Measurements from ENCODE around the gene CERS2.

Gene CERS2

DNA sequence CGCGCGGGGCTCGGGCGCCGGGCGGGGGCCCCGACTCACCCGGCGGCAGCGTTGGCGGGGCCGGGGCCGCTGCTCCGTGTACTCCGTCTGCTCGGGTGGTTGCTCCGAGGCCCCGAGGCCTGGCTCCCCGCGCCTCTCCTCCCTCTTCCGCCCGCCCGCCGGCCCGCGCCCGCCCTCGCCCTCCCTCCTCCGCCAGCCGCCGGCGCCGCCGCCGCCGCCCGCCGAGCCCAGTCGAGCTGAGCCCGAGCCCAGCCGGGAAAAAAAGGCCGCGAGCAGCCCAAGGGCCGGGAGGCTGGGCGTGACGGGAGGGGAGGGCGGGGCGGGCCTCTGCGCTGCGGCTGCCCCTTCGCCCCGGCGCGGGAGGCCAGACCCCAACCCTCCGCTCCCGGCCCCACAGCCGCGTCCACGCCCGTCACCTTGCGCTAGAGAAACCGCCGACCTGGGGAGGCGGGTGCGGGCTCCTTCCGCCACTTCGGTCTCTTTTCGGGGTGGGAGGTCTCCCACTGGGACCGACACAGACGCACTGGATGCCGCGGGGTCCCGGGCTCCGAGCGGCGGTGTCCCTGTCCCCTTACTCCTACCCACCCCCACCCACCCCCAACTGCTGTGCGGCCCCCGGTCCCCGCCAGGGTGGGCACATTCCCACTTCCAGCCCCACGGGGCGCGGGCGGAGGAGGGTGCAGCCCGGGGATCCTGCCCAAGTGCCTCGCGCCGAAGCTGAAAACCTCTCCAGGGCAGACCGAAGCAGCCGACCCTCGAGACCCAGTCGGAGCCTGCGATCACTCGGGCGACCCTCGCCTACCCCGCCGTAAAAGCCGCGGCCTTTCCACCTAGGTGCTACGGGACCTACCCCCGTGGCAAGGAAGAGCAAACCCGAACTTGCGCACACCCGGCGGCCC lies at the start of gene CERS2:
Gene CERS2 (minus strand): TSS at position 256 of the 899 bp plus-strand sequence. CDS start 5,745 bp downstream, outside the sequence.
- DNase-seq = peak; percentile 77

GRCh38 chr1:151013518-151013917 lies 38.9 kb upstream of the CERS2 start:
- no peak for DNase-seq

- no peak for DNase-seq
These were observed 38.2 kb upstream of the CERS2 start for GRCh38 chr1:151012684-151013471.

DNA sequence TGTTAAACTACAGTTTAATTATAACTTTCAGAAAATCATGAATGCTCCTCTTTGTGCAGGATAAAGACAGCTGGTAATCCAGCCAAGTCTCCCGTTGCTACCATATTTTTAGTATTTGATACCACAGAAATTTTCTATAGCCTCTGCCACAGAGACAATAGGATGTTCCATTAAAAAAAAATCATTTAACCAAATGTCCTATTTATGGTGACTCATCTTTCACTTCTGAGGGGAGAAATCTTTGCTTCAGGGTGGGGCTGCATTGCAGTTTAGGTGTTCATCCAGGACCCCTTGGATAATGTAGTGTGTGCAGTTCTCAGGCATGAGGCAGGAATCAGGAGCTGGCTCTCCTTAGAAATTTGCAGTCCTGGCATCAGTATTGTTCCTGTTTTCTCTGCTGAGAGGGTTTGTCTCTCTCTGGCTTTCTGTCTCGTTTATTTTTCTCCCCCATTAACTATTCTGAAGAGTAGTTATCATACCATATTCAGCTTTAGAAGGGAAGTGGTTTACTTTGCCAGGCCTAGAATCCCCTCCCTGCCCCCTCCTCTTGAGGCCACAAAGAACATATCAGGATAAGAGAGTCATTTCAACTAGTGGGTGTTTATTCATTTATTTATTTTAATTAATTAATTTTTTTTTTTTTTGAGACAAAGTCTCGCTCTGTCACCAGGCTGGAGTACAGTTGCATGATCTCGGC lies 36.7 kb upstream of the CERS2 start:
- DNase-seq = no peak

DNA sequence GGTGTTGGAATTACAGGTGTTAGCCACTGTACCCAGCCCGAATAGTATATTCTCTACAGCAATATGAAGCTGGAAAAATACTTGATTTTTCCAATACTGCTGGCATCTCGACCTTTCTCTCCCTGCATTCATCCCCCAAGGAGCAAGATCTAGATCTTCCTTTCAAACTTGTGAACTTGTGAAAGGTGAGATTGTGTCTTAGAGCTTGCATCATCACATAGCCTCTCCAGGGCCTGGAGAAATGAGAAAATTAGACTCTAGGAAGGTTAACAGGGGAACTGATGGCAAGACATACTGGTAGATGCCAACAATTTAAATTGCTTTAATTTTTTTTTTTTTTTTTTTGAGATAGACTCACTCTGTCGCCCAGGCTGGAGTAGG lies 35.7 kb upstream of the CERS2 start:
- no peak for DNase-seq

- DNase-seq = no peak
These were observed 35.2 kb upstream of the CERS2 start for GRCh38 chr1:151009674-151010345.

GRCh38 chr1:151009206-151009587 lies 34.6 kb upstream of the CERS2 start:
- no peak for DNase-seq

DNA sequence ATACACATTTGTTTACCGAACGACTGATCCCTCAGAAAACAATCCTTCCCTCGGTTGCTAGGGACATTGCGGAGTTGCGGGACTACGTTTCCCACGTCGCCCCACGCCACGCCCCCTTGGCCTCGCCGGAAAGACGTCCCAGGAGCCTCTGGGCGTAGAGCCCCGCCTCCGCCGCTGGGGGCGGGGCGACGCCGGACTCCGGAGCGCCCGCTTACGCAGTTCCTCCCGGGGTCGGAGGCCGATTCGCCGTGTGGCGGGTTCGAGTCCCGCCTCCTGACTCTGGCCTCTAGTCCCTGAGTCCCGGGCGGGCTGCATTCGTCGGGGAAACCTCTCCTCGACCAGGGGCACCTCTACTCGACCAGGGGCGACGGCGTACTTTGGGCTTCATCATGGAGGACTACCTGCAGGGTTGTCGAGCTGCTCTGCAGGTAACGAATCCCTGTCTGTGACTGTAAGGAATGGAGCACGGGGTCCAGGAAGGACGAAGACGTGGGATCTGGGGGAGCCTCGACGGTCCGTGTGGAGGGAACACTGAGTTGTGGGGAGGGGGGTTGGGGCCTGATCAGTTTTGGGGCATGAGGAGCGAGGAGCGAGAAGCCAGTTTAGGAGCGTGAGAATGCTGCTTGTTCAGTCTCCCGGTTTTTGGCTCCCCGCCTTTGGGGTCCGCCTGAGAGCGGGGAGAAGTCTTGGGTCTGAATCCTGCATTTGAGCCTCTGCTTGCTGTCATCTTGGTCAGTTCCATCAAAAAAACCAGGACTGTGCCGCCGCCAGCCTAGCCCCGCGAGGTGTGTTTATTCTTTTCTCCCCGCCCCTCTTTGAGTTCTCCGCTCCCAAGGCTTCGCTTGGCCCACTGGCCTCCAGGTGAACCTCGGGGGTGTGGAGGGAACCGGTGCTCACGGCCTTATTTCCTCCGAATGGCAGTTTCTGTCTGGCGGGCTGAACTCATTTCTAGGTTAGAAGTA lies 33.9 kb upstream of the CERS2 start, which contains the start of gene PRUNE1:
Gene PRUNE1 (plus strand): TSS at position 206 of the 962 bp plus-strand sequence. CDS start 184 bp downstream, at position 390.
- DNase-seq = peak; percentile 97

DNA sequence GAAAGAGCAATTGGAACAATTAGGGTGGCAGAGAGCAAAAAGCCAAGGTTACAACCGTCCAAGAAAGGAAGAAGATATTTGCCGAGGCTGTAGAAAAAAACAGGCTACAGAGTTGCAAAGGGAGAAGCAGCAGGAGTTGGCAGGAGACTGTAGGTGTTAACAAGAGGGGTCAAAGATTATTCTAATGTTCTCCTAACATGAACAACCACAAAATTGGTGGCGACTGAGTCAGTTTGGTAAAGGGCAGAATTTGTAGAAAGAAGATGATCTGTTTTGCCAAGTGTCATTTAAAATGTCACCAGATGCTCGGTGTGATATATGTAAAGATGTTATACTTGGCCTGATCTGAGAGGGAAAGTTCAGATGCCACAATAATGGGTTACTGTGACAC lies 33.2 kb upstream of the CERS2 start:
- DNase-seq = no peak

GRCh38 chr1:151006327-151007052 lies 31.9 kb upstream of the CERS2 start, which contains the start of gene MINDY1:
Gene MINDY1 (minus strand): TSS chr1:151006902. CDS start chr1:151002617, 4,285 bp downstream.
- DNase-seq = no peak

DNA sequence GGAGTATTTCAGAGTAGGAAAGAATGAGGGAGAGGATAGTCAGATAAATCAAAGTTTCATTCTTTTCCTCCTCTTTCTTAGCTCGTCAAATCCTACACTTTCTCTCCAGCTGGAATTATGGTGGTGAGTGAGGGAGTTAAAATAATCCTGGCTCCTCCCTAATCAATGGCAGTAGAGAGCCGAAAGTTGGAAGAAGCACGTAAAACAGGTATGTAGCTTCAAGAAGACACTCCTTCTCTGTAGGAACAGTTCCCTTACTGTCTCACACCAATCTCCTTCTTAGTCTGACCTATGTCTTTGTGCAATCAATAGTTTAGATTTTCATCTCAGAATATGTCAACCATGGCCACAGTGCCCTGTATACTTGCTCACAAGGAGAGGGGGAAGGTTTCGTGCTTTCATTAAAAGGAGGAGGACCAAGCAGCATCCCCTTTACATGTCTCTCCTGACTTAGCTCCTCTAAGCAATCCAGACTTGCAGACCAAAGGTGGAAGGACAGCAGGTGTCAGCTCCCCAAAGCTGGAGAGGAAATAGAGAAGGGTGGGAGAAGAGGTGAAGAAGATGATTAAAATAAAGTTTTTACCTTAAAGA lies 31.2 kb upstream of the CERS2 start:
- DNase-seq = no peak

DNA sequence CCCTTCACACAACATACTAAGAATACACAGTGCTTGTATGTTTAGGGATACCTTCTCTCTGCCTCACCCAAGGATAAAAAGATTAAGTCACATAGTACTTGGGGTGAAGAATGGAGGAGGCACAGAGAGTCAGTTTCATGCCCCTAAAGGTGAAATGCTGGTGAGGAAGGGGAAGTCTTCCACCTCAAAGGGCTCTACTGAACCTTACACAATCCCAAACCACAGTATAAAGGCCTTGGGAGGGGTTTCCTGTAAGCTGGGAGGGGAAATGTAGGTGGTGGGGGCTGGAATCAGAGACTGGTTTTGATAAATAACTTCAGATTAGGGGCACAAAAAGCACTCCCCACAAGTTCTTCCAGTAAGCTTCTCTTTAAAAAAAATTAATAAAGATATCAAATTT lies 28.5 kb upstream of the CERS2 start:
- DNase-seq = no peak

DNA sequence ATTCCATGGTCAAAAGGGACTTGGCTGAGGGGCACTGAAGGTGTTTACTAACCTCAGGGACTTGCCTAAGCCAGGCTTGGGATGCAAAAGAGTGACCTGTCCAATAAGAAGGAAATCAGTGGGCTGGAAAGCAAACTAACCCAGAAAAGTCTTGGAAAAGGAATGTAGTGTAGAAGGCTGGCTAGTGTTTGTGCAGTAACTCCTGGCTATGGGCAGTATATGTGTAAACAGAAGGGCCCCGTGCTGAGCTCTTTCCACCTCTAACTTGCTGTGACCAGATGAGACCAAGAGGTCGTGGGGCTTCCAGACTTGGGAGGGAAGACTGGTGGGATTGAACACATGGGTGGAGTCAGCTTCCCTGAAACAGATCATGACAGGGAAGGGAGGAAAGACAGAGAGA lies 28.0 kb upstream of the CERS2 start:
- no peak for DNase-seq

- DNase-seq = no peak
These were observed 27.4 kb upstream of the CERS2 start for GRCh38 chr1:151002051-151002450.

GRCh38 chr1:151001602-151002001 lies 27.0 kb upstream of the CERS2 start:
- no peak for DNase-seq

DNA sequence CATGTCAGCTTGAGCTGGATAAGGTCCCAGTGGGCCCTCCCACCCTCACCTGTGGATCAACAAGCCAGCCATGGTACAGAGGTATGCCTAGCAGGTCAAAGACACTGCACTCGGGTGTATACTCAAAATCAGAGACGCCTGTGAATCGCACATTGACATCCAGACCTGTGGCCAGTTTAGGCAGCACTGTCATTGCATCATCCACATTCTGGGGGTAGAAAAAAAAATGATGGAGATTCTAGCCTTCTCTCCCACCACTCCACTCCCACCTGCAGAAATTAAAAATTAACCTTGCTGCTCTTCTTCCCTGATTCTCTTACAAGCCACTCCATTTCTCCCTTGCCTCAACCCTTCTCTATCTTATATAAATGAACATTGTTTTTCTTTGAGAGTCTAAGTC lies 25.8 kb upstream of the CERS2 start:
- DNase-seq = no peak

DNA sequence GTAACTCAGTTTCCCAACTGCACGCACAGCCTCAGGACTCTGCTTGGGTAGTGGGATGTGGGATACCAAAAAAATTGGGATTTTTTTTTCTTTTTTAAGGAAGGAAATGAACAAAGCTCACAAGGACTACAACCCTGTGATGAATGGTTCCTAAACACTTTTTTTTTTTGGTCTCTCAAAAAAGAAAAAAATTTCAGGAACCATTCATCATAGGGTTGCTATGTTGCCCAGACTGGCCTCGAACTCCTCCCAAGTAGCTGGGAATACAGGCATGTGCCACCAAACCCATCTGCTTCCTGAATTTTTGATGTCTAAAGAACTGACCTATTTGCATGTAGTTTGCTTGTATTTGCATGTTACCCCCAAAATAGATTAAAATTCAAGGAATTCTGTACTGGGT lies 25.3 kb upstream of the CERS2 start:
- no peak for DNase-seq

GRCh38 chr1:150999051-150999674 lies 24.5 kb upstream of the CERS2 start:
- DNase-seq = no peak

DNA sequence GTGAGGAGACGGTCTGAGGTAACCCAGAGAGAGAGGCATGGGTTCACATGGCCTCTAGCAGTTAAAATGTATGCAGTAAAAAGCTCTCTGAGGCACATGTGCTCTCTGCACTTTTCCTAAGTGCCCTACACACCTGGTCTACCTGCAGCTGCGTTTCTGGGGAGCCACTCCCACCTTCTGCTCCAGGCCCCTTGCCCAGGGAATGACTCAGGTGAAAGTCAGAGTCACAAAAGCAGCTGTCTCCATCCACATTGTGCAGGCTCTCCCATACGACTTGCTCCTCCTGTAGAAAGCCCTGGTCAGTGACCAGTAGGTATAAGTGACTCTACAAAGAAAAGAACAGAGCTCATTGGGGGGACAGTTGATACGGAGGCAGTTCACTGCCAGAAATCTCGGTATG lies 23.3 kb upstream of the CERS2 start:
- DNase-seq = no peak

Data from activated CD8-positive, alpha-beta memory T cell treated with anti-CD3 and anti-CD28 coated beads, Interleukin-2, amount 50 U/mL, for 4 hours (primary cell).